ENCODE results near the gene MCMBP. TPM values are rescaled to one million over a fixed set of nuclear protein-coding genes. Genes with fewer than 3 reads are reported as not detected.
A peak's percentile ranks its signal among the peaks of the same experiment; 100 is the strongest.
"Not testable (repeated sequence)": the region's sequence is repeated elsewhere in the genome, so short reads cannot be mapped to it uniquely, and the experiment has no call there.

The MCMBP gene
- total RNA-seq, 1 experiment from 2014 or later: 36.1 TPM

DNA sequence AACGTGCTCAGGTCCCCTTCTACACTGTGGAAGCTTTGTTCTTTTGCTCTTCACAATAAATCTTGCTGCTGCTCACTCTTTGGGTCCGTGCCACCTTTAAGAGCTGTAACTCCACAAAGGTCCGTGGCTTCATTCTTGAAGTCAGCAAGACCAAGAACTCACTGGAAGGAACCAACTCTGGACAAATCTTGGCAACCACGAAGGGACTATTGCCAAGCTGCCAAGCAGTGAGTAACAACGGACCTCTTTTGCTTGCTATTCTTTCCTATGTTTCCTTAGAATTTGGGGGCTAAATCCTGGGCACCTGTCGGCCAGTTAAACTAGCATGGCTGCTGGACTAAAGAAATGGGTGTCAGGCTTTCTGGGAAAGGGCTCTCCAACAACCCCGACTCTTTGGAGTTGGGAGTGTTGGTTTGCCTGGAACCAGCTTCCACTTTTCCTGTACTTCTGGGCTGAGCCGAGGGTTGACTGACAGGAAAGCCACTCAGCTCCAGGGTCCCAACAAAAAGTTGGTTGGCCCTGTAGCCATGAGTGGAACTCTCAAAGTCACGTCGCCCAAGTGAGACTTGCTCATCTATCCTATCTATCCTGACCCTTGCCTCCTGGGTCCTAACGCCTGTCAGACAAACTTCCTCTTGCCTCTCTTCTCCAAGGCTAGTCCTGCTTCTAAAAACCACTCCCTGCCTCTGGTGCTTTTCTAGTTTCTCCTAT, 11.4 kb upstream of the MCMBP start:
- H3K79me2 ChIP-seq (ENCODE audit: low read length); H3K27ac ChIP-seq (ENCODE audit: low read length); BruUV-seq (replicated peaks); H3K4me3 ChIP-seq (ENCODE audit: low read length); H3K9me2 ChIP-seq (replicated peaks; ENCODE audit: low read length); H3K9me3 ChIP-seq (ENCODE audit: low read length); H3K27me3 ChIP-seq (ENCODE audit: low read length); H3K4me1 ChIP-seq (ENCODE audit: insufficient read depth, low read length); H4K20me1 ChIP-seq (ENCODE audit: low read length); intact Hi-C loops (cut with micrococcal nuclease); DNase-seq; ATAC-seq; H3K9ac ChIP-seq (ENCODE audit: low read length); H3F3A ChIP-seq (ENCODE audit: low read length, unreplicated experiment); H2AFZ ChIP-seq (ENCODE audit: low read length); CTCF ChIA-PET; H3K4me2 ChIP-seq (ENCODE audit: low read length); H3K36me3 ChIP-seq (ENCODE audit: low read depth, low read length): not testable (repeated sequence)
- POLR2A ChIA-PET (ENCODE audit: unreplicated experiment): interaction anchor here (0.6 kb wide), 1 partner anchor 12 kb away, joined by 3 read pairs; no protein-coding TSS in a partner anchor

DNA sequence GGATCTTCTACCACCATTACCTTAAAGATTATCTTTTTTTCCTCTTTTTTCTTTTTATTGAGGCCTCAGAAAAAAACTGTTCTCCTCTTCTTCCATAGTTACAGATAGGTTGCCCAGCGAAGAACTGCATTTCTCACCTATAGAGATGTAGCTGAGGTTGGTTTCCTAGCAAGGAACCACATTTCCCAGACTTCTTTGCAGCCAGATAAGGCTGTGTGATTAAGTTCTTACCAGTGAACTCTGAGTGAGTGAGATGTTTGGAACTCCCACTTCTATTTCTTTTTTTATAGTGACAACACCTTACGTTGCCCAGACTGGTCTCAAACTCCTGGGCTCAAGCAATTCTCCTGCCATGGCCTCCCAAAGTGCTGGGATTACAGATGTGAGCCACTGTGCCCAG, 5.9 kb upstream of the MCMBP start:
- CTCF ChIA-PET: no interaction called here
- Histone ChIP-seq H3F3A (ENCODE audit: low read length, unreplicated experiment) (no peaks in the 10 kb centered on the region), H4K20me1 (ENCODE audit: low read length) (no peaks in the 10 kb centered on the region), H3K9ac (ENCODE audit: low read length) (no peak overlapping the region), H3K9me3 (ENCODE audit: low read length) (no peaks in the 10 kb centered on the region), H3K4me2 (ENCODE audit: low read length) (no peak overlapping the region), H2AFZ (ENCODE audit: low read length) (no peak overlapping the region), H3K4me3 (ENCODE audit: low read length) (no peak overlapping the region), H3K9me2 (replicated peaks; ENCODE audit: low read length) (no peaks in the 10 kb centered on the region), H3K36me3 (ENCODE audit: low read depth, low read length) (no peaks in the 10 kb centered on the region), H3K27me3 (ENCODE audit: low read length) (no peaks in the 10 kb centered on the region), H3K27ac (ENCODE audit: low read length) (no peak overlapping the region), H3K4me1 (ENCODE audit: insufficient read depth, low read length) (peaks cover 1% of the 10 kb centered on the region; the same call in 1 of the 2 replicates), H3K79me2 (ENCODE audit: low read length) (no peaks in the 10 kb centered on the region)
- DNase-seq (no peak), ATAC-seq (no peak)
- TF ChIP-seq EZH2phosphoT487 (IDR thresholded peaks at IDR 0.05; ENCODE audit: borderline replicate concordance, low read length) (no peak), EZH2 (IDR thresholded peaks at IDR 0.05; ENCODE audit: low read length, unreplicated experiment) (no peak), CTCF (conservative IDR thresholded peaks at IDR 0.05; ENCODE audit: low read depth, low read length) (no peak)
- intact Hi-C loops (cut with micrococcal nuclease): no loop called here
- POLR2A ChIA-PET (ENCODE audit: unreplicated experiment): no interaction called here
- BruUV-seq (replicated peaks): no TSS peak

DNA sequence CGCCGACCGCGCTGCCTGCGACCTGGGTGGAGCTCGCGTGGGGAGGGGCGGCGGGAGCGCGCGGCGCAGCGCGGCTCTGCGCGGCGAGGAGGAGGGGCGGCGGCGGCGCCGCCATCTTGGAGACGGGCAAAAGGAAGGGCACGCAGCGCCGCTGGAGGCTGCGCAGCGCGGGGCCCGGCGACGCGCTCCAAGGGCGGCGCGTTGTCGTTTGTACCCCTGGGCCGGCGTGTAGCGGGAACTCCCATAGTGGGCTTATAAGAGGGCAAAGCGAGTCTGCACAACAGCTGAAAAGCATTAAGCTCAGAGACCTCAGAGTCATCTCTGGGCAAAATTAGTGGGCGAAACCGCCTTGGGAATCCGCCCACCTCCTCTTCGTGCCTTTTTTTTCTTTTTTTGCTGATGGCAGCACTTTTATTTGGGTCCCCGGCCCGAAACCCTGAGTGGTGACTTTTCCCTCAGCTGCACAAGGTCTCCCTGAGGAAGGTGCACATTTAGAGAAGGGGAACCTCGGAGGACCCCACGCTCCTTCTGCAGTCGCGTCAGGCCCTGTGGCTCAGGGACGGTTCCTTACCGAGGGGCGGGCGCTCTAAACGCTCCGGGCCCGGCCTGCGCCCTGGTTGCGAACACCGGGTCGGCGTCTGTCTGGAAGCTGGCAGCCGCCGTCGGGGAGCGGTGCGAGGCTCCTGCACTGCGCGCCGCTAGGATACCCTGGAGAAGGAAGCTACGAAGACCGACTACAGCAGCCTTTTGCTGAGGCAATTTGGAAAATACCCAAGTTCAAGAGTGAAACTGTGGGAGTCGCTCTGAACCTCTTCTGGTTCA, 428 bp upstream of the MCMBP start:
- Histone ChIP-seq H3K27me3 (ENCODE audit: low read length) (no peaks in the 10 kb centered on the region), H3K9ac (ENCODE audit: low read length) (peak overlapping the region; percentile 87), H3K79me2 (ENCODE audit: low read length) (peaks cover 41% of the 10 kb centered on the region), H3K9me2 (replicated peaks; ENCODE audit: low read length) (no peaks in the 10 kb centered on the region), H3K4me3 (ENCODE audit: low read length) (peak overlapping the region; percentile 94), H2AFZ (ENCODE audit: low read length) (peak overlapping the region; percentile 99), H3K4me1 (ENCODE audit: insufficient read depth, low read length) (peaks cover 9% of the 10 kb centered on the region; the same call in 1 of the 2 replicates), H3K36me3 (ENCODE audit: low read depth, low read length) (no peaks in the 10 kb centered on the region), H4K20me1 (ENCODE audit: low read length) (peaks cover 28% of the 10 kb centered on the region), H3K27ac (ENCODE audit: low read length) (peak overlapping the region; percentile 4; the same call in 1 of the 2 replicates), H3K4me2 (ENCODE audit: low read length) (peak overlapping the region; percentile 95), H3F3A (ENCODE audit: low read length, unreplicated experiment) (no peaks in the 10 kb centered on the region), H3K9me3 (ENCODE audit: low read length) (no peaks in the 10 kb centered on the region)
- intact Hi-C loops (cut with micrococcal nuclease): loop anchor here (1.0 to 5.0 kb wide), 2 partner anchors 19 to 186 kb away; partner anchors contain the start of gene SEC23IP
- TF ChIP-seq CTCF (conservative IDR thresholded peaks at IDR 0.05; ENCODE audit: low read depth, low read length) (no peak), EZH2phosphoT487 (IDR thresholded peaks at IDR 0.05; ENCODE audit: borderline replicate concordance, low read length) (no peak), EZH2 (IDR thresholded peaks at IDR 0.05; ENCODE audit: low read length, unreplicated experiment) (no peak)
- ChIA-PET CTCF (no interaction called here), POLR2A (ENCODE audit: unreplicated experiment) (interaction anchor here (0.7 kb wide), 1 partner anchor 165 kb away, joined by 3 read pairs; no protein-coding TSS in a partner anchor)
- TSS peak; percentile 85 for BruUV-seq (replicated peaks)
- ATAC-seq (peak; percentile 91), DNase-seq (peak; percentile 81)

Data from PC-3 (cell line).